BJ (cell line): ENCODE measurements around the gene SEZ6L. TPM values are rescaled to one million over a fixed set of nuclear protein-coding genes. Genes with fewer than 3 reads are reported as not detected.

Source experiments
- CTCF ChIA-PET: fragments of 350-600 bp; formaldehyde crosslinking; extraction: SDS; loops from one replicate; lab custom pipeline; 2021; ENCODE audit warnings: antibody characterized with exemption, inconsistent platforms; lab: Yijun Ruan, JAX
- POLR2A ChIA-PET: fragments of 300-600 bp; sonication (Branson Sonifier 250); formaldehyde crosslinking; extraction: SDS; loops from one replicate; lab custom pipeline; 2021; ENCODE audit warnings: antibody characterized with exemption; lab: Charles Lee
- DNase-seq: peaks from one replicate; pipeline ENCODE4 v3.0.0-alpha.2; 2011; ENCODE audit warnings: low read depth
- H3K27me3 ChIP-seq: 2 replicates; pipeline ENCODE4 v1.6.0; 2011; ENCODE audit warnings: low read length; ENCODE audit not compliant: control insufficient read depth, insufficient read depth
- H3K36me3 ChIP-seq: 2 replicates; pipeline ENCODE4 v1.5.1; 2011; ENCODE audit warnings: low read length; ENCODE audit not compliant: control insufficient read depth, insufficient read depth
- H3K4me3 ChIP-seq: 2 replicates; pipeline ENCODE4 v1.5.1; 2011; ENCODE audit warnings: low read depth, mild to moderate bottlenecking, control low read depth, low read length
- polyA plus RNA-seq: library from polyadenylated mRNA; depleted of rRNA; stranded (reverse); fragments of >200 nt; gene quantifications from 2 replicates; pipeline ENCODE4 v1.2.3, GENCODE V29; 2011
- TF ChIP-seq, protein P1 (sequence below): IDR thresholded peaks from 2 replicates; pipeline ENCODE4 v1.5.1; 2011; ENCODE audit warnings: low read depth, mild to moderate bottlenecking, control low read depth, inconsistent platforms, low read length, moderate library complexity; ENCODE audit not compliant: insufficient read depth

Gene SEZ6L
- polyA plus RNA-seq, 1 experiment = 0.04 TPM

DNA sequence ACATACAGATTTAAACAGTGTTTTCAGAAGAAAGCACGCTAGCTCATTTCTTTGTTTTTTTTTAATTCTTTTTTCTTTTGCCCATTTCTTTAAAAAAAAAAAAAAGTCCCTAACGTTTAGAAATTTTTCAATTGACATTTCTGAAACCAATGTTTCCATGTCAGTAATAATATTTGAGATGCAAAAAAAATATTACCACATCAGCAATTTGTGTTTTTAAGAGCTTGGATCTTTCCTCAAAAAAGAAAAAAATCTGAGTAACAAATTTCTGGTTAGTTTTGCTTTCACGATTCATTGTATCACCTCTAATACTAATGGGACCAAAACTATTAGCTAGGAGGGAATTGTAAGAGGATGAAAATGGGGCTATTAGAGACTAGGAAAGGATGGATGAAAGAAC, 219.9 kb downstream of the SEZ6L start:
- TF ChIP-seq, protein P1, sequence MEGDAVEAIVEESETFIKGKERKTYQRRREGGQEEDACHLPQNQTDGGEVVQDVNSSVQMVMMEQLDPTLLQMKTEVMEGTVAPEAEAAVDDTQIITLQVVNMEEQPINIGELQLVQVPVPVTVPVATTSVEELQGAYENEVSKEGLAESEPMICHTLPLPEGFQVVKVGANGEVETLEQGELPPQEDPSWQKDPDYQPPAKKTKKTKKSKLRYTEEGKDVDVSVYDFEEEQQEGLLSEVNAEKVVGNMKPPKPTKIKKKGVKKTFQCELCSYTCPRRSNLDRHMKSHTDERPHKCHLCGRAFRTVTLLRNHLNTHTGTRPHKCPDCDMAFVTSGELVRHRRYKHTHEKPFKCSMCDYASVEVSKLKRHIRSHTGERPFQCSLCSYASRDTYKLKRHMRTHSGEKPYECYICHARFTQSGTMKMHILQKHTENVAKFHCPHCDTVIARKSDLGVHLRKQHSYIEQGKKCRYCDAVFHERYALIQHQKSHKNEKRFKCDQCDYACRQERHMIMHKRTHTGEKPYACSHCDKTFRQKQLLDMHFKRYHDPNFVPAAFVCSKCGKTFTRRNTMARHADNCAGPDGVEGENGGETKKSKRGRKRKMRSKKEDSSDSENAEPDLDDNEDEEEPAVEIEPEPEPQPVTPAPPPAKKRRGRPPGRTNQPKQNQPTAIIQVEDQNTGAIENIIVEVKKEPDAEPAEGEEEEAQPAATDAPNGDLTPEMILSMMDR = no peak
- DNase-seq = no peak
- peaks cover 7% of the 10 kb centered on the region for H3K27me3 ChIP-seq
- H3K4me3 ChIP-seq = no peak overlapping the region
- CTCF ChIA-PET = interaction anchor here (0.8 to 1.4 kb wide), 3 partner anchors 16 to 277 kb away, joined by 3 read pairs; no protein-coding TSS in a partner anchor
- POLR2A ChIA-PET = no interaction called here
- no peaks in the 10 kb centered on the region for H3K36me3 ChIP-seq

- Histone ChIP-seq H3K4me3 (no peak overlapping the region), H3K27me3 (peaks cover 6% of the 10 kb centered on the region), H3K36me3 (no peaks in the 10 kb centered on the region)
- no peak for DNase-seq
- TF ChIP-seq, protein P1 = no peak
- ChIA-PET CTCF (interaction anchor here (0.9 to 1.2 kb wide), 2 partner anchors 12 to 24 kb away, joined by 3 read pairs; no protein-coding TSS in a partner anchor), POLR2A (interaction anchor here (0.6 kb wide), 2 partner anchors 10 to 193 kb away, joined by 3 to 4 read pairs; no protein-coding TSS in a partner anchor)
These were observed 221.8 kb downstream of the SEZ6L start for GRCh38 chr22:26391091-26391490.

GRCh38 chr22:26391623-26392022, 222.4 kb downstream of the SEZ6L start:
- TF ChIP-seq, protein P1 = no peak
- Histone ChIP-seq H3K36me3 (no peaks in the 10 kb centered on the region), H3K4me3 (no peak overlapping the region), H3K27me3 (peaks cover 10% of the 10 kb centered on the region)
- DNase-seq = no peak
- CTCF ChIA-PET = interaction anchor here (0.9 to 1.3 kb wide), 4 partner anchors 12 to 69 kb away, joined by 3 read pairs; no protein-coding TSS in a partner anchor
- POLR2A ChIA-PET = interaction anchor here (0.6 kb wide), 2 partner anchors 10 to 193 kb away, joined by 3 to 4 read pairs; no protein-coding TSS in a partner anchor

DNA sequence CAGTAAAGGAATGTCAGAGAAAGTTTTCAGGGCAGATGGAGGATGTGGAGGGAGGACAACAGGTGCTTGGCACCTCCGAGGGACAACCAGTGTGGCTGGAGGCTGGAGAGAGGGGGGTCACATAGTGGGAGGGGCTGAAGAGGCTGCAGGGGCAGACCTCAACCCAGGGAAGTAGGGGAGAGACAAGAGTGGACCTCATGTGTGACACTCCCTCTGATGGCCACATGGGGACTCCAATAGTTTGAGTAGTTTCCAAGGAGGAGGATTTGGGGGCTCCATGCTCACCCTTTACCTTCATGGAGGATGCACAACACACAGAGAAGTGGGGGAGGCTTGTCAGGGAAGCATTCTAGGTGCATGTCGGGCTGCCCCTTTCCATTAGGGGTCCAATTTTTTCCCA, 224.7 kb downstream of the SEZ6L start:
- no peak overlapping the region for H3K4me3 ChIP-seq
- H3K27me3 ChIP-seq = peaks cover 10% of the 10 kb centered on the region
- no peaks in the 10 kb centered on the region for H3K36me3 ChIP-seq
- CTCF ChIA-PET = interaction anchor here (1.1 to 7.5 kb wide), 4 partner anchors 9 to 68 kb away, joined by 4 to 101 read pairs (median 5); no protein-coding TSS in a partner anchor
- TF ChIP-seq, protein P1 = no peak
- POLR2A ChIA-PET = no interaction called here
- DNase-seq = no peak

DNA sequence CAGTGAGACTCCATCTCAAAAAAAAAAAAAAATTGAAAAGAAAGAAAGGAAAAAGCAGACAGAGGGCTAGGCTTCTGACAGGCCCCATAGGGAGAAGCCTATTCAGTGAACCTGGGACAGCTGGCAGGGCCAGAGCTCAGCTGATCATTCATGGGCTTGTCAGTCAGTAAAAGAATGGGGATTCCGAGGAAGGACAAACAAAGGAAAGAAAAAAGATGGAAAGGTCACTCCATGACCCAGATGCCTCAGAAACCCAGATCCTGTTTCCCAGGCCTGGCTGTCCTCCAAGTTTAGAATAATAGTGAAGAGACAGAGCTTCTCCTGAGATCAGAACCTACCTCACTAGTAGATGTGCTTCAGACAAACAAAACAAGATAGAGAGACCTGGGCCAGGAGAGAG, 225.5 kb downstream of the SEZ6L start:
- peaks cover 10% of the 10 kb centered on the region for H3K27me3 ChIP-seq
- POLR2A ChIA-PET = no interaction called here
- no peaks in the 10 kb centered on the region for H3K36me3 ChIP-seq
- TF ChIP-seq, protein P1 = no peak
- no peak overlapping the region for H3K4me3 ChIP-seq
- CTCF ChIA-PET = interaction anchor here (0.8 to 7.5 kb wide), 7 partner anchors 10 to 67 kb away, joined by 3 to 101 read pairs (median 4); no protein-coding TSS in a partner anchor
- DNase-seq = no peak
